Liver (tissue), 9 donors: Measurements from ENCODE around the gene SELENOM. TPM values are rescaled to one million over a fixed set of nuclear protein-coding genes. Genes with fewer than 3 reads are reported as not detected.

Experiments
- DNase-seq: peaks from one replicate; pipeline ENCODE4 v3.0.0-alpha.2; 2017; ENCODE audit warnings: low spot score
- H3K27ac ChIP-seq, 2 donors: one replicate each; pipeline ENCODE4 v1.7.0; 2013; ENCODE audit warnings: inconsistent platforms in 2 of 2, low read length in 2 of 2, control low read depth in 1 of 2, low read depth in 1 of 2, mild to moderate bottlenecking in 1 of 2
- H3K27me3 ChIP-seq, 4 donors: one replicate each; pipeline versions ENCODE4 v1.6.1 to v1.7.0; 2013; ENCODE audit warnings: low read length in 3 of 4, inconsistent platforms in 1 of 4, mild to moderate bottlenecking in 1 of 4, moderate library complexity in 1 of 4; ENCODE audit not compliant: control insufficient read depth in 4 of 4, insufficient read depth in 4 of 4
- H3K36me3 ChIP-seq, 4 donors: one replicate each; pipeline versions ENCODE4 v1.6.1 to v1.7.0; 2013; ENCODE audit warnings: low read length in 3 of 4, mild to moderate bottlenecking in 3 of 4, low read depth in 1 of 4, moderate library complexity in 1 of 4; ENCODE audit not compliant: control insufficient read depth in 4 of 4, insufficient read depth in 3 of 4
- H3K4me1 ChIP-seq, 4 donors: one replicate each; pipeline versions ENCODE4 v1.6.1 to v1.7.0; 2013; ENCODE audit warnings: low read length in 3 of 4, mild to moderate bottlenecking in 3 of 4, moderate library complexity in 1 of 4; ENCODE audit not compliant: control insufficient read depth in 4 of 4, insufficient read depth in 4 of 4
- H3K4me3 ChIP-seq, 3 donors: one replicate each; pipeline versions ENCODE4 v1.6.1 to v1.7.0; 2013; ENCODE audit warnings: low read length in 3 of 3, control low read depth in 1 of 3, low read depth in 1 of 3, mild to moderate bottlenecking in 1 of 3
- H3K9ac ChIP-seq, 2 donors: one replicate each; pipeline ENCODE4 v1.7.0; 2013; ENCODE audit warnings: low read length in 2 of 2, mild to moderate bottlenecking in 2 of 2, moderate library complexity in 2 of 2, control low read depth in 1 of 2, low read depth in 1 of 2
- H3K9me3 ChIP-seq, 4 donors: one replicate each; pipeline versions ENCODE4 v1.6.1 to v1.7.0; 2013; ENCODE audit warnings: low read length in 3 of 4; ENCODE audit not compliant: control insufficient read depth in 4 of 4
- ATF3 ChIP-seq: IDR thresholded peaks from 2 replicates; pipeline ENCODE4 v1.6.1; 2016; ENCODE audit warnings: antibody characterized with exemption
- CTCF ChIP-seq: fragments of 150-350 bp; IDR thresholded peaks from 2 replicates; pipeline ENCODE4 v1.5.1; 2017; ENCODE audit warnings: improper control_type of control experiment, low read depth, low read length; ENCODE audit not compliant: missing input control
- EGR1 ChIP-seq, 2 donors: IDR thresholded peaks; 2 replicates each; pipeline ENCODE4 v1.6.1; 2016 to 2018; ENCODE audit warnings: antibody characterized with exemption in 2 of 2, low read depth in 2 of 2
- GABPA ChIP-seq, 2 donors: IDR thresholded peaks in 1 of 2; conservative IDR thresholded peaks in 1 of 2; 2 replicates each; pipeline ENCODE4 v1.6.1; 2016; ENCODE audit warnings: antibody characterized with exemption in 2 of 2, mild to moderate bottlenecking in 1 of 2, moderate library complexity in 1 of 2
- HNF4A ChIP-seq, 2 donors: conservative IDR thresholded peaks; 2 replicates each; pipeline ENCODE4 v1.6.1; 2016; ENCODE audit warnings: antibody characterized with exemption in 2 of 2, mild to moderate bottlenecking in 2 of 2
- REST ChIP-seq: IDR thresholded peaks from 2 replicates; pipeline ENCODE4 v1.6.1; 2016; ENCODE audit warnings: antibody characterized with exemption, mild to moderate bottlenecking
- RXRA ChIP-seq, 2 donors: IDR thresholded peaks; 2 replicates each; pipeline ENCODE4 v1.6.1; 2017 to 2018; ENCODE audit warnings: antibody characterized with exemption in 2 of 2, mild to moderate bottlenecking in 1 of 2
- SP1 ChIP-seq: IDR thresholded peaks from 2 replicates; pipeline ENCODE4 v1.6.1; 2018; ENCODE audit warnings: antibody characterized with exemption, mild to moderate bottlenecking
- TAF1 ChIP-seq: conservative IDR thresholded peaks from 2 replicates; pipeline ENCODE4 v1.6.1; 2016; ENCODE audit warnings: antibody characterized with exemption, mild to moderate bottlenecking
- ZBTB33 ChIP-seq: IDR thresholded peaks from 2 replicates; pipeline ENCODE4 v1.6.1; 2016; ENCODE audit warnings: antibody characterized with exemption
- WGBS: extraction: QIAGEN DNeasy Blood & Tissue Kit; methylation state at CpG from one replicate; pipeline ENCODE4 v1.1.7; 2013; 5-methylcytosine and 5-hydroxymethylcytosine counted together
- polyA plus RNA-seq, 2 donors: library from polyadenylated mRNA; stranded (reverse) in 1 of 2; unstranded in 1 of 2; fragments of 200-250 nt in 1 of 2; fragments of >200 nt in 1 of 2; fragmentation: Nextera tagmentation in 1 of 2; extraction: Ambion mirVana in 1 of 2; gene quantifications; one replicate each; pipeline versions ENCODE4 v1.2.1 to v1.2.3, GENCODE V29; 2013 to 2015
- total RNA-seq, 2 donors: library from RNA; depleted of rRNA; stranded (reverse); fragments of >200 nt; gene quantifications; one replicate each; pipeline ENCODE4 v1.2.3, GENCODE V29; 2014
- donor health status: healthy.
- donor health status: healthy.
- donor health status: healthy.
- donor health status: healthy.
- donor health status: healthy.

The SELENOM gene
- total and polyA plus RNA-seq, 4 donors: 3.0 to 17.3 (median 12.2) TPM

GRCh38 chr22:31125521-31126117 lies 18.3 kb upstream of the SELENOM start:
- no peaks in the 10 kb centered on the region for H3K36me3 ChIP-seq
- H3K27me3 ChIP-seq: no peaks in the 10 kb centered on the region
- TF ChIP-seq REST: no peak
- TF ChIP-seq TAF1: no peak
- TF ChIP-seq ATF3: no peak
- H3K9ac ChIP-seq: no peak overlapping the region
- peaks cover 0 to 9% (median 3%) of the 10 kb centered on the region in 4 donors for H3K4me1 ChIP-seq
- DNase-seq: no peak
- WGBS: 86% methylated on average over 12 of the region's 12 CpGs
- H3K27ac ChIP-seq: no peak overlapping the region
- H3K9me3 ChIP-seq: no peaks in the 10 kb centered on the region
- H3K4me3 ChIP-seq: no peak overlapping the region

GRCh38 chr22:31124811-31125465 lies 17.6 kb upstream of the SELENOM start:
- no peaks in the 10 kb centered on the region for H3K27me3 ChIP-seq
- 91% methylated on average over 14 of the region's 14 CpGs for WGBS
- no peak overlapping the region for H3K4me3 ChIP-seq
- TF ChIP-seq TAF1 (no peak), REST (no peak), RXRA (IDR thresholded peaks at IDR 0.05) (no peak), ZBTB33 (no peak), EGR1 (IDR thresholded peaks at IDR 0.05; ENCODE audit: low read depth in 2 of 2) (no peak), CTCF (no peak), GABPA (IDR thresholded peaks at IDR 0.05 in 1 of 2, conservative IDR thresholded peaks at IDR 0.05 in 1 of 2) (no peak), HNF4A (conservative IDR thresholded peaks at IDR 0.05) (no peak), SP1 (no peak)
- DNase-seq: no peak
- no peak overlapping the region for H3K9ac ChIP-seq
- H3K36me3 ChIP-seq: no peaks in the 10 kb centered on the region
- H3K9me3 ChIP-seq: no peaks in the 10 kb centered on the region
- peaks cover 0 to 9% (median 3%) of the 10 kb centered on the region in 4 donors for H3K4me1 ChIP-seq
- H3K27ac ChIP-seq: no peak overlapping the region
